Neutrophil (primary cell): ENCODE results near the gene SGF29.
"Not testable (repeated sequence)": the region's sequence is repeated elsewhere in the genome, so short reads cannot be mapped to it uniquely, and the experiment has no call there.

Source experiments
- H3K27ac ChIP-seq: fragments of 200-600 bp; sonication (generic); 2 replicates; pipeline ENCODE4 v1.5.1; 2016; ENCODE audit warnings: mild to moderate bottlenecking, moderate library complexity
- H3K27me3 ChIP-seq: fragments of 200-600 bp; sonication (generic); 2 replicates; pipeline ENCODE4 v1.6.0; 2016; ENCODE audit warnings: mild to moderate bottlenecking
- H3K36me3 ChIP-seq: fragments of 200-600 bp; sonication (generic); 2 replicates; pipeline ENCODE4 v1.5.1; 2017
- H3K4me1 ChIP-seq, 2 experiments: fragments of 200-600 bp in 1 of 2; sonication (generic) in 1 of 2; 1 replicate in 1 of 2; 2 replicates in 1 of 2; pipeline versions ENCODE4 v1.5.1 to v1.6.1; 2013 to 2016; ENCODE audit warnings: low read depth in 1 of 2, low read length in 1 of 2, mild to moderate bottlenecking in 1 of 2, moderate library complexity in 1 of 2; ENCODE audit not compliant: control insufficient read depth in 1 of 2, insufficient read depth in 1 of 2
- H3K4me3 ChIP-seq, 2 experiments: fragments of 200-600 bp in 1 of 2; sonication (generic) in 1 of 2; 1 replicate in 1 of 2; 2 replicates in 1 of 2; pipeline ENCODE4 v1.5.1; 2013 to 2016; ENCODE audit warnings: low read depth in 1 of 2, low read length in 1 of 2, mild to moderate bottlenecking in 1 of 2, moderate library complexity in 1 of 2
- H3K9me3 ChIP-seq: fragments of 200-600 bp; sonication (generic); 2 replicates; pipeline ENCODE4 v1.5.1; 2016
- TF ChIP-seq, protein P1 (sequence below): fragments of 200-600 bp; sonication (generic); IDR thresholded peaks from 2 replicates; pipeline ENCODE4 v1.5.1; 2016; ENCODE audit warnings: antibody characterized with exemption

The SGF29 gene

GRCh38 chr16:28543072-28543471, 10.6 kb upstream of the SGF29 start:
- H3K4me1 ChIP-seq = peaks cover 22 to 32% of the 10 kb centered on the region in 2 experiments
- no peaks in the 10 kb centered on the region for H3K9me3 ChIP-seq
- no peaks in the 10 kb centered on the region for H3K36me3 ChIP-seq
- TF ChIP-seq, protein P1, sequence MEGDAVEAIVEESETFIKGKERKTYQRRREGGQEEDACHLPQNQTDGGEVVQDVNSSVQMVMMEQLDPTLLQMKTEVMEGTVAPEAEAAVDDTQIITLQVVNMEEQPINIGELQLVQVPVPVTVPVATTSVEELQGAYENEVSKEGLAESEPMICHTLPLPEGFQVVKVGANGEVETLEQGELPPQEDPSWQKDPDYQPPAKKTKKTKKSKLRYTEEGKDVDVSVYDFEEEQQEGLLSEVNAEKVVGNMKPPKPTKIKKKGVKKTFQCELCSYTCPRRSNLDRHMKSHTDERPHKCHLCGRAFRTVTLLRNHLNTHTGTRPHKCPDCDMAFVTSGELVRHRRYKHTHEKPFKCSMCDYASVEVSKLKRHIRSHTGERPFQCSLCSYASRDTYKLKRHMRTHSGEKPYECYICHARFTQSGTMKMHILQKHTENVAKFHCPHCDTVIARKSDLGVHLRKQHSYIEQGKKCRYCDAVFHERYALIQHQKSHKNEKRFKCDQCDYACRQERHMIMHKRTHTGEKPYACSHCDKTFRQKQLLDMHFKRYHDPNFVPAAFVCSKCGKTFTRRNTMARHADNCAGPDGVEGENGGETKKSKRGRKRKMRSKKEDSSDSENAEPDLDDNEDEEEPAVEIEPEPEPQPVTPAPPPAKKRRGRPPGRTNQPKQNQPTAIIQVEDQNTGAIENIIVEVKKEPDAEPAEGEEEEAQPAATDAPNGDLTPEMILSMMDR = no peak
- H3K4me3 ChIP-seq = peak overlapping the region; percentile 28 to 49
- H3K27ac ChIP-seq = peak overlapping the region; percentile 83
- peaks cover 1% of the 10 kb centered on the region for H3K27me3 ChIP-seq

DNA sequence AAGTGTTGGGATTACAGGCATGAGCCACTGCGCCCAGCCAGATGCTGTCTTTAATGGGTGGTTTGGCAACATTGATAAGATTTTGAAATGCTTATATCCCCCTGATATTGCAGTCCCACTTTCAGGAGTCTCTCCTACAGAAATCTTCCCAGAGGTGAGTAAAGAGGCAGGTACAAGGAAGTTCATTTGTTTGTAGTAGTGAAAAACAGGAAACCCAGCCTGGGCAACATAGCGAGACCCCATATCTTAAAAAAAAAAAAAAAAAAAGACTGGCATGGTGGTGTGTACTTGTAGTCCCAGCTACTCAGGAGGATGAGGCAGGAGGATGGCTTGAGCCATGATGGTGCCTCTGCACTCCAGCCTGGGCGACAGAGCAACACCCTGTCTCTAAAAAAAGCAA, 8.7 kb upstream of the SGF29 start:
- TF ChIP-seq, protein P1 = no peak
- Histone ChIP-seq H3K27me3 (peaks cover 8% of the 10 kb centered on the region), H3K4me3 (no peak overlapping the region), H3K36me3 (no peaks in the 10 kb centered on the region), H3K9me3 (no peaks in the 10 kb centered on the region), H3K27ac (no peak overlapping the region), H3K4me1 (peaks cover 22 to 32% of the 10 kb centered on the region in 2 experiments)

GRCh38 chr16:28545964-28546363, 7.8 kb upstream of the SGF29 start:
- not testable (repeated sequence) for H3K36me3 ChIP-seq, H3K27me3 ChIP-seq, H3K27ac ChIP-seq, H3K4me3 ChIP-seq, H3K9me3 ChIP-seq
- H3K4me1 ChIP-seq = peaks cover 22 to 32% of the 10 kb centered on the region in 2 experiments

DNA sequence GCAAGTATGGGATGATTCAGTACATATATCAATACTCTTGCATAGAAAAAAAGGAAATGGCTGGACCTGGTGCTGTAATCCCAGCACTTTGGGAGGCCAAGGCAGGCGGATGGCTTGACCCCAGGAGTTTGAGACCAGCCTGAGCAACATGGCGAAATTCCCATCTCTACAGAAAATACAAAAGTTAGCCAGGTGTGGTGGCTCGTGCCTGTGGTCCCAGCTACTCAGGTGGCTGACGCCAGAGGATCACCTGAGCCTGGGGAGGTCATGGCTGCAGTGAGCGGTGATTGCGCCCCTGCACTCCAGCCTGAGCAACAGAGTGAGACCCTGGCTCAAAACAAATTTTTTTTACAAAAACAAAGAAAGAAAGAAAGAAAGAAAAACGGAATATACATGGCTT, 7.1 kb upstream of the SGF29 start:
- Histone ChIP-seq H3K4me1 (peaks cover 22 to 32% of the 10 kb centered on the region in 2 experiments), H3K4me3 (no peak overlapping the region), H3K36me3 (no peaks in the 10 kb centered on the region), H3K27ac (no peak overlapping the region), H3K27me3 (peaks cover 8% of the 10 kb centered on the region), H3K9me3 (no peaks in the 10 kb centered on the region)
- TF ChIP-seq, protein P1 = no peak

GRCh38 chr16:28548306-28548802, 5.4 kb upstream of the SGF29 start:
- no peaks in the 10 kb centered on the region for H3K36me3 ChIP-seq
- TF ChIP-seq, protein P1 = no peak
- H3K4me1 ChIP-seq = peaks cover 16 to 24% of the 10 kb centered on the region in 2 experiments
- no peaks in the 10 kb centered on the region for H3K9me3 ChIP-seq
- H3K4me3 ChIP-seq = no peak overlapping the region
- H3K27me3 ChIP-seq = peaks cover 8% of the 10 kb centered on the region
- no peak overlapping the region for H3K27ac ChIP-seq

DNA sequence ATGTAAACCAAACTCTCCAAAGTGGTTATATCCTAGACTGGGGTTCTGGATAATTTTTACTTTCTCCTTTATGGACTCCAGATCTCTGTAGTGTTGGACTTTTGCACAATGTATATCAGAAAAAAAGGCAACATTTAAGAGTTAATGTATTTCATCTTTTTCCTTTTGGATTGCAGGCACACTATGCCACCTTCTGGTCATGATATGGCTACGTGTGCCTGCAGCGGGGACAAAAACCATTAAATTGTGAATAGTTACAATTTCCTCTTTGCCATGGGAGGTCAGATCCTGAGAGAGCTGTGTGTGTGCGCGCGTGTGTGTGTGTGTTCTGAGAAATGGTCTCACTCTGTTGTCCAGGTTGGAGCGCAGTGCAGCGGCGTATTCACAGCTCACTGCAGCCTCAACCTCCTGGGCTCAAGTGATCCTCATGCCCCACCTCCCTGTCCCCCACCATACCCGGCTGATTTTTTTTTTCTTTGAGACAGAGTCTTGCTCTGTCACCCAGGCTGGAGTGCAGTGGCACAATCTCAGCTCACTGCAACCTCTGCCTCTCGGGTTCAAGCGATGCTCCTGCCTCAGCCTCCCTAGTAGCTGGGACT, 4.3 kb upstream of the SGF29 start:
- peaks cover 20 to 22% of the 10 kb centered on the region in 2 experiments for H3K4me1 ChIP-seq
- H3K4me3 ChIP-seq = no peak overlapping the region
- peaks cover 8% of the 10 kb centered on the region for H3K27me3 ChIP-seq
- TF ChIP-seq, protein P1 = no peak
- H3K36me3 ChIP-seq = no peaks in the 10 kb centered on the region
- H3K27ac ChIP-seq = no peak overlapping the region
- H3K9me3 ChIP-seq = no peaks in the 10 kb centered on the region
